ENCODE data around the gene IPCEF1.

- TF ChIP-seq POLR2A (IDR thresholded peaks at IDR 0.05) (no peak), CTCF (IDR thresholded peaks at IDR 0.05) (no peak)
Observed at GRCh38 chr6:154234019-154234772, 122.4 kb downstream of the IPCEF1 start.
